HL-60 (cell line): ENCODE results near the gene REPS1.

ENCODE experiments used
- CTCF ChIP-seq: IDR thresholded peaks from one replicate; pipeline ENCODE4 v1.5.1; 2011; ENCODE audit warnings: low read length, control low read depth, inconsistent platforms; ENCODE audit not compliant: insufficient read depth
- GABPA ChIP-seq: IDR thresholded peaks from 2 replicates; pipeline ENCODE4 v1.6.1; 2012; ENCODE audit warnings: low read depth
- POLR2AphosphoS5 ChIP-seq: IDR thresholded peaks from 2 replicates; pipeline ENCODE4 v1.6.1; 2012; ENCODE audit warnings: low read depth

- TF ChIP-seq CTCF (no peak), POLR2AphosphoS5 (no peak), GABPA (no peak)
These were observed 8.5 kb upstream of the REPS1 start for GRCh38 chr6:138996524-138996923.
